ENCODE data around the gene C1orf115.
"Not testable (repeated sequence)": the region's sequence is repeated elsewhere in the genome, so short reads cannot be mapped to it uniquely, and the experiment has no call there.

The C1orf115 gene

GRCh38 chr1:220695426-220695825 lies 5.3 kb downstream of the C1orf115 start:
- DNase-seq, result no peak

GRCh38 chr1:220696226-220696862 lies 6.2 kb downstream of the C1orf115 start:
- peak; percentile 29 for DNase-seq

- DNase-seq, result no peak
These were observed 6.7 kb downstream of the C1orf115 start for GRCh38 chr1:220696863-220697231.

- DNase-seq, result no peak
These were observed 7.2 kb downstream of the C1orf115 start for GRCh38 chr1:220697326-220697725.

GRCh38 chr1:220698607-220699016 lies 8.4 kb downstream of the C1orf115 start:
- DNase-seq, result no peak

- no peak for DNase-seq
These were observed 8.9 kb downstream of the C1orf115 start for GRCh38 chr1:220699044-220699443.

GRCh38 chr1:220700556-220701179 lies 10.5 kb downstream of the C1orf115 start:
- DNase-seq, result peak; percentile 90

- DNase-seq, result no peak
These were observed 11.8 kb downstream of the C1orf115 start for GRCh38 chr1:220701974-220702373.

GRCh38 chr1:220702733-220703270 lies 12.6 kb downstream of the C1orf115 start:
- DNase-seq, result peak; percentile 84

GRCh38 chr1:220703305-220703704 lies 13.1 kb downstream of the C1orf115 start:
- DNase-seq, result peak; percentile 46

GRCh38 chr1:220705782-220706181 lies 15.6 kb downstream of the C1orf115 start:
- no peak for DNase-seq

GRCh38 chr1:220706480-220706879 lies 16.3 kb downstream of the C1orf115 start:
- DNase-seq, result no peak

GRCh38 chr1:220707160-220707559 lies 17.0 kb downstream of the C1orf115 start:
- DNase-seq, result no peak

- DNase-seq, result no peak
These were observed 18.1 kb downstream of the C1orf115 start for GRCh38 chr1:220708244-220708643.

GRCh38 chr1:220708936-220709801 lies 19.0 kb downstream of the C1orf115 start:
- DNase-seq, result no peak

GRCh38 chr1:220710333-220710732 lies 20.2 kb downstream of the C1orf115 start:
- peak; percentile 13 for DNase-seq

GRCh38 chr1:220711056-220711809 lies 21.1 kb downstream of the C1orf115 start:
- DNase-seq, result peak; percentile 24

GRCh38 chr1:220715986-220716385 lies 25.8 kb downstream of the C1orf115 start:
- DNase-seq, result not testable (repeated sequence)

GRCh38 chr1:220717800-220718640 lies 27.9 kb downstream of the C1orf115 start:
- DNase-seq, result no peak

- DNase-seq, result not testable (repeated sequence)
These were observed 31.1 kb downstream of the C1orf115 start for GRCh38 chr1:220721266-220721665.

- DNase-seq, result no peak
These were observed 36.5 kb downstream of the C1orf115 start for GRCh38 chr1:220726634-220727033.

- DNase-seq, result no peak
These were observed 37.4 kb downstream of the C1orf115 start for GRCh38 chr1:220727519-220727918.

All from NCI-H69 (cell line).